ENCODE data around the gene COA1. TPM values are rescaled to one million over a fixed set of nuclear protein-coding genes. Genes with fewer than 3 reads are reported as not detected.

The COA1 gene
- total RNA-seq, 3 donors from 2014 or later (not counting 1 experiment from before 2014, with no cell fraction given), result 55.0 to 85.3 (median 69.5) TPM

GRCh38 chr7:43758822-43759683, 29.7 kb upstream of the COA1 start:
- H3K36me3 ChIP-seq (ENCODE audit: control insufficient read depth, insufficient read depth, low read length), result no peaks in the 10 kb centered on the region
- peak overlapping the region; percentile 73 to 84 for H3K27ac Mint-ChIP-seq
- peaks cover 0 to 10% of the 10 kb centered on the region in 2 donors for H3K27me3 Mint-ChIP-seq (ENCODE audit: low read depth in 2 of 2)
- ATAC-seq, result peak; percentile 72 to 80 (median 75)
- peaks cover 5 to 28% of the 10 kb centered on the region in 2 donors for H3K4me1 Mint-ChIP-seq
- TF ChIP-seq, protein P1, sequence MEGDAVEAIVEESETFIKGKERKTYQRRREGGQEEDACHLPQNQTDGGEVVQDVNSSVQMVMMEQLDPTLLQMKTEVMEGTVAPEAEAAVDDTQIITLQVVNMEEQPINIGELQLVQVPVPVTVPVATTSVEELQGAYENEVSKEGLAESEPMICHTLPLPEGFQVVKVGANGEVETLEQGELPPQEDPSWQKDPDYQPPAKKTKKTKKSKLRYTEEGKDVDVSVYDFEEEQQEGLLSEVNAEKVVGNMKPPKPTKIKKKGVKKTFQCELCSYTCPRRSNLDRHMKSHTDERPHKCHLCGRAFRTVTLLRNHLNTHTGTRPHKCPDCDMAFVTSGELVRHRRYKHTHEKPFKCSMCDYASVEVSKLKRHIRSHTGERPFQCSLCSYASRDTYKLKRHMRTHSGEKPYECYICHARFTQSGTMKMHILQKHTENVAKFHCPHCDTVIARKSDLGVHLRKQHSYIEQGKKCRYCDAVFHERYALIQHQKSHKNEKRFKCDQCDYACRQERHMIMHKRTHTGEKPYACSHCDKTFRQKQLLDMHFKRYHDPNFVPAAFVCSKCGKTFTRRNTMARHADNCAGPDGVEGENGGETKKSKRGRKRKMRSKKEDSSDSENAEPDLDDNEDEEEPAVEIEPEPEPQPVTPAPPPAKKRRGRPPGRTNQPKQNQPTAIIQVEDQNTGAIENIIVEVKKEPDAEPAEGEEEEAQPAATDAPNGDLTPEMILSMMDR (IDR thresholded peaks at IDR 0.05), result no peak
- peak overlapping the region; percentile 53 for H3K4me3 ChIP-seq (ENCODE audit: low read length)
- peaks cover 7% of the 10 kb centered on the region for H3K4me1 ChIP-seq (ENCODE audit: control insufficient read depth, insufficient read depth, low read length)
- peak; percentile 56 to 72 for DNase-seq
- H3K27ac ChIP-seq (ENCODE audit: low read length), result peak overlapping the region; percentile 42
- WGBS (ENCODE audit: insufficient coverage), result 5% methylated on average over 54 of the region's 56 CpGs
- H3K36me3 Mint-ChIP-seq, result no peaks in the 10 kb centered on the region
- no peaks in the 10 kb centered on the region for H3K9me3 Mint-ChIP-seq
- H3K27me3 ChIP-seq (ENCODE audit: control insufficient read depth, insufficient read depth, low read length), result no peaks in the 10 kb centered on the region
- intact Hi-C loops (cut with micrococcal nuclease), result no loop called here
- no peaks in the 10 kb centered on the region for H3K9me3 ChIP-seq (ENCODE audit: control insufficient read depth, insufficient read depth, low read length)
- peak overlapping the region; percentile 85 for H3K4me3 Mint-ChIP-seq

GRCh38 chr7:43758029-43758821, 28.9 kb upstream of the COA1 start, which contains the start of gene BLVRA:
TSS of gene BLVRA (plus strand) at chr7:43758680. CDS start at chr7:43771159, 12,479 bp downstream.
- intact Hi-C loops (cut with micrococcal nuclease), result no loop called here
- Mint-ChIP-seq H3K27me3 (ENCODE audit: low read depth in 2 of 2) (peaks cover 0 to 10% of the 10 kb centered on the region in 2 donors), H3K9me3 (no peaks in the 10 kb centered on the region), H3K27ac (peak within 1 kb of the TSS; percentile 73 to 84), H3K4me1 (peaks cover 5 to 25% of the 10 kb centered on the region in 2 donors), H3K4me3 (peak within 1 kb of the TSS; percentile 85), H3K36me3 (no peaks in the 10 kb centered on the region)
- Histone ChIP-seq H3K4me1 (ENCODE audit: control insufficient read depth, insufficient read depth, low read length) (peaks cover 7% of the 10 kb centered on the region), H3K36me3 (ENCODE audit: control insufficient read depth, insufficient read depth, low read length) (no peaks in the 10 kb centered on the region), H3K27me3 (ENCODE audit: control insufficient read depth, insufficient read depth, low read length) (no peaks in the 10 kb centered on the region), H3K4me3 (ENCODE audit: low read length) (peak within 1 kb of the TSS; percentile 53), H3K27ac (ENCODE audit: low read length) (peak within 1 kb of the TSS; percentile 42), H3K9me3 (ENCODE audit: control insufficient read depth, insufficient read depth, low read length) (no peaks in the 10 kb centered on the region)
- ATAC-seq (peak; percentile 77 to 83 (median 79)), DNase-seq (peak; percentile 60 to 76)
- 4% methylated on average over 67 of the region's 67 CpGs for whole genome bisulfite sequencing (ENCODE audit: insufficient coverage)
- TF ChIP-seq, protein P1 (IDR thresholded peaks at IDR 0.05), result no peak

- ATAC-seq (no peak), DNase-seq (no peak)
- no peak overlapping the region for H3K4me3 ChIP-seq (ENCODE audit: low read length)
- H3K36me3 ChIP-seq (ENCODE audit: control insufficient read depth, insufficient read depth, low read length), result no peaks in the 10 kb centered on the region
- 91% methylated on average over 2 of the region's 2 CpGs for WGBS (ENCODE audit: insufficient coverage)
- H3K27ac ChIP-seq (ENCODE audit: low read length), result no peak overlapping the region
- intact Hi-C loops (cut with micrococcal nuclease), result no loop called here
- no peaks in the 10 kb centered on the region for H3K9me3 ChIP-seq (ENCODE audit: control insufficient read depth, insufficient read depth, low read length)
- peaks cover 0 to 10% of the 10 kb centered on the region in 2 donors for H3K27me3 Mint-ChIP-seq (ENCODE audit: low read depth in 2 of 2)
- H3K4me3 Mint-ChIP-seq, result peak overlapping the region; percentile 78
- H3K36me3 Mint-ChIP-seq, result no peaks in the 10 kb centered on the region
- TF ChIP-seq, protein P1 (IDR thresholded peaks at IDR 0.05), result no peak
- H3K27ac Mint-ChIP-seq, result peak overlapping the region; percentile 50 to 84
- H3K27me3 ChIP-seq (ENCODE audit: control insufficient read depth, insufficient read depth, low read length), result no peaks in the 10 kb centered on the region
- H3K4me1 Mint-ChIP-seq, result peaks cover 5 to 19% of the 10 kb centered on the region in 2 donors
- peaks cover 7% of the 10 kb centered on the region for H3K4me1 ChIP-seq (ENCODE audit: control insufficient read depth, insufficient read depth, low read length)
- H3K9me3 Mint-ChIP-seq, result no peaks in the 10 kb centered on the region
These were observed 27.9 kb upstream of the COA1 start for GRCh38 chr7:43757073-43757720.

All from natural killer cell (primary cell).